Measurements from ENCODE around the gene SPATA6. TPM values are rescaled to one million over a fixed set of nuclear protein-coding genes. Genes with fewer than 3 reads are reported as not detected.

Gene SPATA6
- total RNA-seq, 2 donors from 2014 or later: 42.8 to 51.5 TPM

GRCh38 chr1:48402599-48402998, 69.4 kb downstream of the SPATA6 start:
- Mint-ChIP-seq H3K36me3 (ENCODE audit: low read depth) (peaks cover 9% of the 10 kb centered on the region), H3K27me3 (ENCODE audit: insufficient read depth) (no peaks in the 10 kb centered on the region), H3K9me3 (no peaks in the 10 kb centered on the region), H3K4me3 (no peak overlapping the region), H3K27ac (no peak overlapping the region), H3K4me1 (peaks cover 6% of the 10 kb centered on the region)
- no peak overlapping the region for H3K9ac ChIP-seq (ENCODE audit: extremely low read depth, low read length, poor library complexity, severe bottlenecking)
- 92% methylated on average over 2 of the region's 2 CpGs for WGBS, 2 experiments (ENCODE audit: insufficient coverage in 1 of 2, insufficient read length in 1 of 2)
- no peak for TF ChIP-seq CTCF (conservative IDR thresholded peaks at IDR 0.05)
- no peak for DNase-seq
- no peaks in the 10 kb centered on the region for H3K9me3 ChIP-seq (ENCODE audit: control insufficient read depth, low read length)
- peaks cover 6% of the 10 kb centered on the region for H3K4me1 ChIP-seq (ENCODE audit: control insufficient read depth, insufficient read depth, low read length)
- no peak overlapping the region for H3K4me3 ChIP-seq (ENCODE audit: low read length)
- H3K27ac ChIP-seq (ENCODE audit: low read depth, low read length): no peak overlapping the region
- no peaks in the 10 kb centered on the region for H3K27me3 ChIP-seq (ENCODE audit: control insufficient read depth, insufficient read depth, low read length, poor library complexity, severe bottlenecking)
- peaks cover 11% of the 10 kb centered on the region for H3K36me3 ChIP-seq (ENCODE audit: control insufficient read depth, insufficient read depth, low read length)

- H3K9me3 Mint-ChIP-seq: no peaks in the 10 kb centered on the region
- no peak overlapping the region for H3K4me3 ChIP-seq (ENCODE audit: low read length)
- no peaks in the 10 kb centered on the region for H3K9me3 ChIP-seq (ENCODE audit: control insufficient read depth, low read length)
- H3K4me1 ChIP-seq (ENCODE audit: control insufficient read depth, insufficient read depth, low read length): no peaks in the 10 kb centered on the region
- H3K36me3 Mint-ChIP-seq (ENCODE audit: low read depth): peaks cover 25% of the 10 kb centered on the region
- peaks cover 29% of the 10 kb centered on the region for H3K36me3 ChIP-seq (ENCODE audit: control insufficient read depth, insufficient read depth, low read length)
- H3K9ac ChIP-seq (ENCODE audit: extremely low read depth, low read length, poor library complexity, severe bottlenecking): no peak overlapping the region
- H3K27ac Mint-ChIP-seq: no peak overlapping the region
- no peak for DNase-seq
- no peaks in the 10 kb centered on the region for H3K4me1 Mint-ChIP-seq
- TF ChIP-seq CTCF (conservative IDR thresholded peaks at IDR 0.05): no peak
- WGBS, 2 experiments (ENCODE audit: insufficient coverage in 1 of 2, insufficient read length in 1 of 2): 91% methylated on average over 1 of the region's 2 CpGs; no CpG with 5 or more reads in 1 of the 2 experiments
- no peaks in the 10 kb centered on the region for H3K27me3 Mint-ChIP-seq (ENCODE audit: insufficient read depth)
- H3K27me3 ChIP-seq (ENCODE audit: control insufficient read depth, insufficient read depth, low read length, poor library complexity, severe bottlenecking): no peaks in the 10 kb centered on the region
- H3K4me3 Mint-ChIP-seq: no peak overlapping the region
- no peak overlapping the region for H3K27ac ChIP-seq (ENCODE audit: low read depth, low read length)
Measured at GRCh38 chr1:48396208-48396607, 75.8 kb downstream of the SPATA6 start.

DNA sequence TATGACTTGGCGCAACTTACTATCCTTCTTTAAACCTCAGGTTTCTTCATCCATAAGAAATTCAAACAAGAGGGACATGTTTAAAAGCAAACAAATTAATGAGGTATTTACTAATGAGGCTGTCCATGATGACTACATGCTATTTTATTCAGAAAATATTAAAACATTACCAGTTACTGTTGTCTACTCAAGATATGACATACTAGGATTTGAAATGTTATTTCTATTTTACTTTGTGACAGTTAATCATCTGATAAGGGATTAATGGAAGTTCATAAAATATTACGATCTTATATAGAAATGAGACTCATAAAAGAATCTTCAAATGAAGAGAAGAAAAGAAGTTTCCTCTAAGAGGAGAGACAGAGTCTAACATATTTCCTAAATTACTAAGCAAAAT, 80.1 kb downstream of the SPATA6 start:
- Histone ChIP-seq H3K9me3 (ENCODE audit: control insufficient read depth, low read length) (no peaks in the 10 kb centered on the region), H3K4me3 (ENCODE audit: low read length) (no peak overlapping the region), H3K27me3 (ENCODE audit: control insufficient read depth, insufficient read depth, low read length, poor library complexity, severe bottlenecking) (no peaks in the 10 kb centered on the region), H3K9ac (ENCODE audit: extremely low read depth, low read length, poor library complexity, severe bottlenecking) (no peak overlapping the region), H3K4me1 (ENCODE audit: control insufficient read depth, insufficient read depth, low read length) (no peaks in the 10 kb centered on the region), H3K27ac (ENCODE audit: low read depth, low read length) (no peak overlapping the region), H3K36me3 (ENCODE audit: control insufficient read depth, insufficient read depth, low read length) (peaks cover 14% of the 10 kb centered on the region)
- H3K36me3 Mint-ChIP-seq (ENCODE audit: low read depth): peaks cover 49% of the 10 kb centered on the region
- H3K4me1 Mint-ChIP-seq: no peaks in the 10 kb centered on the region
- TF ChIP-seq CTCF (conservative IDR thresholded peaks at IDR 0.05): no peak
- H3K9me3 Mint-ChIP-seq: peaks cover 10% of the 10 kb centered on the region
- H3K4me3 Mint-ChIP-seq: no peak overlapping the region
- no peaks in the 10 kb centered on the region for H3K27me3 Mint-ChIP-seq (ENCODE audit: insufficient read depth)
- no peak overlapping the region for H3K27ac Mint-ChIP-seq
- no peak for DNase-seq
- WGBS, 2 experiments (ENCODE audit: insufficient coverage in 1 of 2, insufficient read length in 1 of 2): 100% methylated on average over 1 of the region's 2 CpGs; no CpG with 5 or more reads in 1 of the 2 experiments

Data from endodermal cell (in vitro differentiated cells).